Activated CD8-positive, alpha-beta T cell treated with anti-CD3 and anti-CD28 coated beads for 36 hours (primary cell): ENCODE data around the gene REXO4. TPM values are rescaled to one million over a fixed set of nuclear protein-coding genes. Genes with fewer than 3 reads are reported as not detected.
A peak's percentile ranks its signal among the peaks of the same experiment; 100 is the strongest.

Source experiments
- ATAC-seq: fragments of 200-7000 bp; cut with Tn5 transposase; one replicate; pipeline ENCODE4 v1.10.0; 2021; ENCODE audit warnings: mild to moderate bottlenecking, moderate library complexity
- CTCF ChIA-PET: fragments of 350-600 bp; sonication (Branson Sonifier 250); formaldehyde crosslinking; loops from one replicate; lab custom pipeline; 2021; ENCODE audit warnings: antibody characterized with exemption; lab: Charles Lee
- POLR2A ChIA-PET: fragments of 350-600 bp; sonication (Branson Sonifier 250); formaldehyde crosslinking; loops from one replicate; lab custom pipeline; 2021; ENCODE audit warnings: antibody characterized with exemption; lab: Charles Lee
- DNase-seq: peaks from one replicate; pipeline ENCODE4 v3.0.0-alpha.2; 2020
- H3K27ac Mint-ChIP-seq: one replicate; pipeline ENCODE4 v1.8.0; 2021; ENCODE audit warnings: mild to moderate bottlenecking, mixed read lengths
- H3K27me3 Mint-ChIP-seq: one replicate; pipeline ENCODE4 v1.8.0; 2021; ENCODE audit warnings: mixed read lengths
- H3K36me3 Mint-ChIP-seq: one replicate; pipeline ENCODE4 v1.8.0; 2021; ENCODE audit warnings: low read depth, mixed read lengths
- H3K4me1 Mint-ChIP-seq: one replicate; pipeline ENCODE4 v1.8.0; 2021; ENCODE audit warnings: low read depth, mixed read lengths
- H3K4me3 Mint-ChIP-seq: one replicate; pipeline ENCODE4 v1.8.0; 2021; ENCODE audit warnings: mild to moderate bottlenecking, moderate library complexity, mixed read lengths
- H3K9me3 Mint-ChIP-seq: one replicate; pipeline ENCODE4 v1.8.0; 2021; ENCODE audit warnings: mixed read lengths
- intact Hi-C: fragments of 100-400 bp; cut with micrococcal nuclease; formaldehyde crosslinking; loops from one replicate; pipeline ENCODE4 v1.10.0; 2022
- total RNA-seq, 2 experiments: library from RNA; stranded (reverse); gene quantifications; one replicate each; pipeline ENCODE4 v1.2.3, GENCODE V29; 2021
- TF ChIP-seq, protein P1 (sequence below): fragments of 200-600 bp; IDR thresholded peaks from one replicate; pipeline ENCODE4 v1.8.0; 2022; ENCODE audit warnings: antibody characterized with exemption, mild to moderate bottlenecking

The REXO4 gene
- total RNA-seq, 2 experiments from 2014 or later = 35.3 to 36.7 TPM

DNA sequence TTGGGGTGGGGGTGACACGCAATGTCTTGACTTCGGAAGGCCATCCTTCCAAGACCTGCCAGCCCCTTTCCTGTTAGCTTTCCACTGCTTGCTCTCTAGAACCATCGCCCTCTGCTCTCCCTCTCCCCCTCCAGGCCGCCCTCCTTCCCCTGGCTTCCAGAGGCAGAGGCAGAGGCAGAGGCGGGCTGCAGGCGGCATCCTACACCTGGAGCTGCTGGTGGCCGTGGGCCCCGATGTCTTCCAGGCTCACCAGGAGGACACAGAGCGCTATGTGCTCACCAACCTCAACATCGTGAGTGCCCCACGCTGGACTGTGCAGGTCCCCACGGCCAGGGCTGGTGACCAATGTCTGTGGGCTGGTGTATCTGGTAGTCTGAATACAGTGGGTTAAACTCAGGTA is 6.4 kb upstream of the REXO4 start:
- no peaks in the 10 kb centered on the region for H3K9me3 Mint-ChIP-seq
- ATAC-seq (no peak), DNase-seq (no peak)
- no peak overlapping the region for H3K27ac Mint-ChIP-seq
- intact Hi-C loops = no loop called here
- peaks cover 19% of the 10 kb centered on the region for H3K27me3 Mint-ChIP-seq
- TF ChIP-seq, protein P1, sequence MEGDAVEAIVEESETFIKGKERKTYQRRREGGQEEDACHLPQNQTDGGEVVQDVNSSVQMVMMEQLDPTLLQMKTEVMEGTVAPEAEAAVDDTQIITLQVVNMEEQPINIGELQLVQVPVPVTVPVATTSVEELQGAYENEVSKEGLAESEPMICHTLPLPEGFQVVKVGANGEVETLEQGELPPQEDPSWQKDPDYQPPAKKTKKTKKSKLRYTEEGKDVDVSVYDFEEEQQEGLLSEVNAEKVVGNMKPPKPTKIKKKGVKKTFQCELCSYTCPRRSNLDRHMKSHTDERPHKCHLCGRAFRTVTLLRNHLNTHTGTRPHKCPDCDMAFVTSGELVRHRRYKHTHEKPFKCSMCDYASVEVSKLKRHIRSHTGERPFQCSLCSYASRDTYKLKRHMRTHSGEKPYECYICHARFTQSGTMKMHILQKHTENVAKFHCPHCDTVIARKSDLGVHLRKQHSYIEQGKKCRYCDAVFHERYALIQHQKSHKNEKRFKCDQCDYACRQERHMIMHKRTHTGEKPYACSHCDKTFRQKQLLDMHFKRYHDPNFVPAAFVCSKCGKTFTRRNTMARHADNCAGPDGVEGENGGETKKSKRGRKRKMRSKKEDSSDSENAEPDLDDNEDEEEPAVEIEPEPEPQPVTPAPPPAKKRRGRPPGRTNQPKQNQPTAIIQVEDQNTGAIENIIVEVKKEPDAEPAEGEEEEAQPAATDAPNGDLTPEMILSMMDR = no peak
- ChIA-PET POLR2A (interaction anchor here (1.1 to 1.6 kb wide), 2 partner anchors 12 to 72 kb away, joined by 3 to 4 read pairs; no protein-coding TSS in a partner anchor), CTCF (no interaction called here)
- no peaks in the 10 kb centered on the region for H3K36me3 Mint-ChIP-seq
- H3K4me1 Mint-ChIP-seq = peaks cover 30% of the 10 kb centered on the region
- no peak overlapping the region for H3K4me3 Mint-ChIP-seq

DNA sequence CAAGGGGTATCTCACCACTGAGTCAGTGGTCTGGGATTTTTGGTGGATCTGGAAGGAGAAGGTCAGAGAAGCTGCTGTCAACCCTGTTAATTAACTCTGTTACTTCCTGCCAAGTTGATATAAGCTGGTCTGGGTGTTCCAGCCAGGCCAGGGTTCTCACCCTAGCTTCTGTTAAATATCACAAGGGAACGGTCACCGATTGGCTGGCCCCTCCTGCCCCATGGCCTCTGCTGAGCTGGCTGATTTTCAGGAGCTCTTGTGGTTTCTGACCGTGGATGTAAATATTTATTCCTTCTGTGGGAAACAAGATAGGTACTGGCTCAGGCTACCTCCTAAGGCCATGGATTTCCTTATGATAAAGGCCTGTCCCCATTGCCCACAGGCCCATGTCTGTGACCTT is 5.4 kb upstream of the REXO4 start:
- Mint-ChIP-seq H3K9me3 (no peaks in the 10 kb centered on the region), H3K27me3 (peaks cover 19% of the 10 kb centered on the region), H3K4me3 (no peak overlapping the region), H3K36me3 (no peaks in the 10 kb centered on the region), H3K27ac (peak overlapping the region; percentile 62), H3K4me1 (peaks cover 37% of the 10 kb centered on the region)
- ChIA-PET POLR2A (interaction anchor here (1.1 kb wide), 1 partner anchor 11 kb away, joined by 3 read pairs; no protein-coding TSS in a partner anchor), CTCF (no interaction called here)
- TF ChIP-seq, protein P1 = no peak
- intact Hi-C loops = no loop called here
- no peak for DNase-seq
- no peak for ATAC-seq

DNA sequence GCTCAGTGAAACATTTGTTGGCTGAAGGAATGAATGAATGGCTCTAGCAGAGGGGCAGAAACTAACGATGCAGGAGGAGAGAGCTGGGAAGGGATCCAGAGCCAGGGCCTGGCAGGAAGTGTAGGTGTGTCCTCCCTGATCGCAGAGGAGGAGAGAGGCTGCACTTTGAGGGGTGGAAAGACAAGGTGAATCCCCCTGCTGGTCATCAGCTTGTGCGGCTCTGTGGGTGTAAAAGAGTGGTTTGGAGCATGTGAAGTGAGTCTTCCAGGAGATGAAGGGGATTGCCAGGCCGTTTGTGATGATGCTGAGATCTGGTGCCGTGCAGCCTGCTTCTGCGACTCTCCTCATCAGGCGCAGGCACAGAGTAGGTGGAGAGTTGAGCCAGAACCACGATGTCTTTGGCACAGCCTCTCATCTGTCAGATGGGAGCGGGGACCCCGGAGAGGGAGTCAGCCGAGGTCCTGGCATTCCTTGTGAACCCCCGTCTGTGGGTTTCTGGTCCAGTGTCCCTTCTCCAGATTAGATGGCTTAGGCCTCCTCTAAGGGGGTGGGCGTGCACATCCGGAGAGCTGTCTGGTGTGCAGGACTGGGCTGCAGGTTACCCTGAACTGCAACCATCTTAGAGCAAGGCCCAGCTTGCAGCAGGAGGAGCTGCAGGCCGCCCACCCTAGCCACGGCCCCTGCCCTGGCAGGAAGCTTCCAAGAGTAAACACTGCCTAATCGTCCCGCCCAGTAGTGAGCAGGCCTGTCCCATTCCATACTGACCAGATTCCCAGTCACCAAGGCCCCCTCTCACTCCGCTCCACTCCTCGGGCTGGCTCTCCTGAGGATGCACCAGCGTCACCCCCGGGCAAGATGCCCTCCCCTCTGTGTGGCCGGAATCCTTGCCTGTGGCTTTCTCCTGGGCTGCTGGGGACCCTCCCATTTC is 4.1 kb upstream of the REXO4 start, which contains the start of gene ADAMTS13:
TSS of gene ADAMTS13 (plus strand) at position 753 of the 928 bp plus-strand sequence. CDS start at position 830, 77 bp downstream.
- peaks cover 1% of the 10 kb centered on the region for H3K36me3 Mint-ChIP-seq
- TF ChIP-seq, protein P1 = peak; percentile 14
- peaks cover 7% of the 10 kb centered on the region for H3K27me3 Mint-ChIP-seq
- peaks cover 35% of the 10 kb centered on the region for H3K4me1 Mint-ChIP-seq
- peak within 1 kb of the TSS; percentile 3 for H3K4me3 Mint-ChIP-seq
- H3K9me3 Mint-ChIP-seq = no peaks in the 10 kb centered on the region
- CTCF ChIA-PET = interaction anchor here (1.0 kb wide), 1 partner anchor 50 kb away, joined by 4 read pairs; no protein-coding TSS in a partner anchor
- peak within 1 kb of the TSS; percentile 87 for H3K27ac Mint-ChIP-seq
- peak; percentile 92 for DNase-seq
- intact Hi-C loops = no loop called here
- POLR2A ChIA-PET = interaction anchor here (0.6 to 1.2 kb wide), 2 partner anchors 38 to 59 kb away, joined by 3 read pairs; partner anchors contain the start of gene CACFD1
- ATAC-seq = peak; percentile 72

DNA sequence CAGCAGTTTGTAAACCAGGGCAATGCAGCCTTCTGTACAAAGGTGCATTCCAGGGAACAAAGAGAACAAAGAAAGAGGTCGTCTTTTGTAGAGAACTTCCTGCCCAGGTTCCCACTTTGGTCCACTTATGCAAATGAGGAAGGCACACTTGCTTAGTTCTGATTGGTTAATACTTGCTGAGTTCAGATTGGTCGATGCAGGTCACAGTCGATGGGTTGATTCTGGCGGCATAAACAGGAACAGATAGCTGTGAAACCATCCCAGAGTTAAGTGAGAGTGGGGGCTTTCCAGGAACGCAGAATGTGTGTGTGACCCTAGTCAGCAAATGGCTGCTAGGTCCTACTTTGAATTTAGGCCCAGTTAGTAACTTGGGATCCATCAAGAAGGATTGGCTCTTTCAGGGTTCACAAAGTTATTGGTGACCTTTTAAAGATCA is 2.6 kb upstream of the REXO4 start:
- peak overlapping the region; percentile 4 for H3K4me3 Mint-ChIP-seq
- peaks cover 16% of the 10 kb centered on the region for H3K36me3 Mint-ChIP-seq
- peaks cover 49% of the 10 kb centered on the region for H3K4me1 Mint-ChIP-seq
- ATAC-seq (no peak), DNase-seq (peak; percentile 69)
- POLR2A ChIA-PET = no interaction called here
- peak overlapping the region; percentile 87 for H3K27ac Mint-ChIP-seq
- CTCF ChIA-PET = no interaction called here
- TF ChIP-seq, protein P1 = no peak
- H3K9me3 Mint-ChIP-seq = no peaks in the 10 kb centered on the region
- intact Hi-C loops = no loop called here
- peaks cover 4% of the 10 kb centered on the region for H3K27me3 Mint-ChIP-seq
